Tongue (tissue), 2 donors: ENCODE results near the gene IGSF21. TPM values are rescaled to one million over a fixed set of nuclear protein-coding genes. Genes with fewer than 3 reads are reported as not detected.

ENCODE experiments used
- DNase-seq: peaks from one replicate; pipeline ENCODE4 v3.0.0-alpha.2; 2015
- total RNA-seq: library from RNA; depleted of rRNA; stranded (reverse); fragments of >200 nt; gene quantifications from one replicate; pipeline ENCODE4 v1.2.3, GENCODE V29; 2014

Gene IGSF21
- not detected for total RNA-seq

DNA sequence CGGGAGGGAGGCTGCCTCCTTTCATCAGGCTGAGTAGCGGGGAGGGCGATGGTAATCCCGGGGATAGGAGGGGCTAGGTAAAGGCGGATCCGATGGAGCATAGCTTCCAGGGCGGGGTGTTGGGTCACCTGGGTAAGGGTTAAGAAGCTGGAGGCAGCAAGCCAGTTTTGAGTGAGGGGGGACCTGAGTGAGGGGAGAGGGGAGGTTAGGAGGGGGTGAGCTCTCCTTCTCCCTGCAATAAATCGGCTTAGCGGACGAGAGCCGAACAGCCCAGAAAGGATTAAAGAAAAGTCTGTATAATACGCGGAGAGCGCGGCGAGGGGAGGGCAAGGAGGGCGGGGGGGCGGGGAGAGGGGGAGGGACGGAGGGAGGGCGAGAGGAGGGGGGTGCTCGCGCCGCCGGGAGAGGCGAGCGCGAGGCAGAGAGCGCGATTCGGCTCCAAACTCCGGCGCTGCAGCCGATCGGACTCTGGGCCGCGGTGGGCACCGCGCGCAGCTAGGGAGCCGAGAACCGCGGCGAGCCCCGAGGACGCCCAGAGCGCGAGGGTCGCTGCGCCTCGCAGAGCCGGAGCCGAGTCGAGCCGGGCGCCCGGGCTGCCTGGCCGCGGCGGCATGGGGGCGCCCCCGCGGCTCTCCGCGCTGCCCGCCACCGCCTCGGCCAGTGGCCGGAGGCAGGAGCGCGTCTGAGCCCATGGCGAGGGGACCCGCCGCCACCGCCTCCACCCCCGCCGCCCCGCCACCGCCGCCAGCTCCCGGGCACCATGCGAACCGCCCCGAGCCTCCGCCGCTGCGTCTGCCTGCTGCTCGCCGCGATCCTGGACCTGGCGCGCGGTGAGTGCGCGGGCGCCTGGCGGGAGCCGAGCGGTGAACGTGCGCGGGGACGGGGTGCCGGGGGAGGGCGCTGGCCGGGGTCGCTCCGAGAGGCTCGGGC lies at the start of gene IGSF21:
Gene IGSF21, plus strand, starts transcription at position 430 of the 930 bp plus-strand sequence. Its CDS starts 331 bp downstream, at position 761.
- peak; percentile 20 for DNase-seq

DNA sequence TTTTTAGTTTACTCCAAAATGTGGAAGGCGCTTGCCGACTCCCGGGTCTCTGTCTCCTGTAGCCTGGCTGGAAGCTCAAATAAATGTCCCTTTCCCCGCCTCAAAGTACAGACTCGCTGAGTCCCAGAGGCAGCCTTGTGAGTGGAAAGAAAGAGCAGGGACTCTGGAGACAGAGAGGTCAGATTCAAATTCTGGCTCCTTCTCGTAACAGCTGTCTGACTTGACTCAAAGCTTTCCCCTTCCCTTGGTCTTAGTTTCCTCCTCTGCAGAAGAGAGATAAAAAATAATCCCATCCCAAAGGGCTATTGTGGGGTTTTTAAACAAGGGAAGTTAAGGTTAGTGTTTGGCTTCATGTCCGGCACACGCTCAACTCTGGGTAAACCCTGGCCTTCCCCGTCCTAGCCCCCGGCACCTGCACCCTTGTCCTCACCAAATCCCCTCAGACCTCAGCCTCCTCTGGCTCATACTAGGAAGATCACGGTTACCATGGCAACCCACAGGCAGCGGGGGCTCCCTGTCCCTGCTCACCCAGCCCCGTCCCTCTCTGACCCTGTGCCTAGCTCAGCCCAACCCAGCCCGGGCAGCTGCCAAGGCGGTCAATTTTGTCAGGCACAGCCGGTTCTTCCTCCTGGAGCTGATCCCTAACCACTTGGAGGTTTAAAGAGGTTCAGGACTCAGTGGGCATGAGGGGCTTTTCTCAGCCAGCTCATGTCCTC lies 49.2 kb upstream of the IGSF21 start:
- DNase-seq: peak; percentile 30

- DNase-seq: peak; percentile 13
Measured at GRCh38 chr1:18058981-18059605, 48.5 kb upstream of the IGSF21 start.

- DNase-seq: no peak
Measured at GRCh38 chr1:18060366-18060765, 47.2 kb upstream of the IGSF21 start.

GRCh38 chr1:18062185-18062584 lies 45.4 kb upstream of the IGSF21 start:
- DNase-seq: peak; percentile 19

GRCh38 chr1:18064534-18064933 lies 43.1 kb upstream of the IGSF21 start:
- no peak for DNase-seq

DNA sequence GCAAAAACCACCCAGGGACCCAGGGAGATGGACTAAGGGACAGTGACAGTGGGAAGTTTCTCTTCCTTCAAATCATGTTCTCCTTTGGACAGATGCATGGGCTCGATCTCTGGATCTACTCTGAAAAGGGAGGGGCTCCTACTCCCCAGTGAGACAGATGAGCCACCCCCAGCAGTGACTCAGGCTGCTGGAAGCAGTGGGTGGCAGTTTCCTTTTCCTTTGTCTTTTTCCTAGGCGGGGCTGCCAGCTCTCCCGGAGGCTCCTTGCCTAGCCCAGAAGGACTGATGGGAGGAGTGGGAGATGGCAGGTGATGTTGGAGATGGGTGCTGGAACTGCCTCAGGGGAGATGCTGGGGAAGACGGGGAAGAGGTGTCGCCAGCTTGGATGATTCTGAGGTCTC lies 41.0 kb upstream of the IGSF21 start:
- no peak for DNase-seq

- DNase-seq: no peak
Measured at GRCh38 chr1:18069903-18070302, 37.7 kb upstream of the IGSF21 start.

DNA sequence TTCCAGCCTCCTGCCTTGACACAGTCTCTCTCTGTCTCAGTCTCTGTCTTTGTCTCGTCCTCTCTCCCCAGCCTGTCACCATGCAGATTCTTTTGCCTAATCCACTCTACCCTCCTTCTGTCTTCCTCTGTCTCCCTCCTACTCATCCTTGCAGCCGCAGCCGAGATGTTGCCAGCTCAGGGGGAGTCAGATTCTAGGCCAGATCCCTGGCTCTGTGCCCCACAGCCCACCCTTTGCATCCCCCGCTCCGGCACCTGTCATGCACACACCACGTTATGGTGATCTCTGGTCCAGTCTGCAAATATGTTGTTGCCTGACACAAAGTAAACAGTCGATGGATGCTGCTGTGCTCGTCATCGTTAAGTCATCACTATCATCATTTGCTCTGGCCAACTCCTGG lies 35.5 kb upstream of the IGSF21 start:
- DNase-seq: peak; percentile 2

DNA sequence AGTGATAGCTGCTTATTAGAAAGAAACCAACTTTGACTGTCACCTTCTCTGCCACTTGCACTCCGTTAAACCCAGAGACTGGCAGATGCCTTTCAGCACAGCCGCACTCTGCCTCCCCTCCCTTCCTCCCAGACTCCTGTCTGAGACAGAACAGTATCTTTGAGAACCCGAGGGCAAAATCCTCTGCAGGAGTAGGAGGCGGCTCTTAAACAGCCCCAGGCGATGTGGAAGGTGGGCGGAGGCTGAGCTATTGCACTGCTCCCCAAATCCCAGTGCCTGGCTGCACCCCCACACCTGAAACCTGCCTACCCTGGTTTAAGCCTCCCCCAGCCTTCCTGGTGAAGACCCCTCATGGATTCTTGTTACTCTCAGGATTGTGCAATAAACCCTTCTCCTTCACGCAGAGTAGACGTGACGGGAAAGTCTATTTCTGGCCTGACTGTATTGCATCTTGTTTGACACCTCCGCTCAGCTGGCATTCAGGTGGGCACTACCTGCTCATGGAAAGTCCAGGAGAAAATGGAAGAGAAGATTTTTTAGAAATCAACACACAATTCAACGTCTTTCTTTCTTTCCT lies 34.4 kb upstream of the IGSF21 start:
- no peak for DNase-seq

DNA sequence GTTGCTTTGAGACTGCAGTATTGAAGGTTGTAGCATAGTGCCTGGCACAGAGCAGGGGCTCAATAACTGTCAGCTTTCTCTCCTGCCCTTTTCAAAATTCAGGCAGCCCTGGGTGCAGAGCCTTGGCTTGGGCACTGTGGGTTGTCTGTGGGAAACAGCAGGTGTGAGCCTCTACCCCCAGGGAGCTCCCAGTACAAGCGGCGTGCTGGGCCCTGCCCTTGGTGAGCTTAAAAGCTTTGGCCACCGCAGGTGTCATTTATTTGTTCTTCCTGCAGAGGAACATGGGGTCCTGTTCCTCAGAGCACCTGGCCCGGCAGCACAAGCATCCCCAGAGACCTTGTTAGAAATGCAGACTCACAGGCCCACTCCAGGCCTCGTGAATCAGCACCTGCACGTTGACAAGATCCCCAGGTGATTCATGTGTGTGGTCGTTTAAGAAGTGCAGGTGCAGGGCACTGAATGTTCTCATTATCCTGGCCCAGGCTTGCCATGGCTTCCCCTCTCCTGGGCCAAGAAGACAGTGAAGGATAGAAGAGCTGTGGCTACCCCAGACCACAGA lies 29.9 kb upstream of the IGSF21 start:
- DNase-seq: no peak

DNA sequence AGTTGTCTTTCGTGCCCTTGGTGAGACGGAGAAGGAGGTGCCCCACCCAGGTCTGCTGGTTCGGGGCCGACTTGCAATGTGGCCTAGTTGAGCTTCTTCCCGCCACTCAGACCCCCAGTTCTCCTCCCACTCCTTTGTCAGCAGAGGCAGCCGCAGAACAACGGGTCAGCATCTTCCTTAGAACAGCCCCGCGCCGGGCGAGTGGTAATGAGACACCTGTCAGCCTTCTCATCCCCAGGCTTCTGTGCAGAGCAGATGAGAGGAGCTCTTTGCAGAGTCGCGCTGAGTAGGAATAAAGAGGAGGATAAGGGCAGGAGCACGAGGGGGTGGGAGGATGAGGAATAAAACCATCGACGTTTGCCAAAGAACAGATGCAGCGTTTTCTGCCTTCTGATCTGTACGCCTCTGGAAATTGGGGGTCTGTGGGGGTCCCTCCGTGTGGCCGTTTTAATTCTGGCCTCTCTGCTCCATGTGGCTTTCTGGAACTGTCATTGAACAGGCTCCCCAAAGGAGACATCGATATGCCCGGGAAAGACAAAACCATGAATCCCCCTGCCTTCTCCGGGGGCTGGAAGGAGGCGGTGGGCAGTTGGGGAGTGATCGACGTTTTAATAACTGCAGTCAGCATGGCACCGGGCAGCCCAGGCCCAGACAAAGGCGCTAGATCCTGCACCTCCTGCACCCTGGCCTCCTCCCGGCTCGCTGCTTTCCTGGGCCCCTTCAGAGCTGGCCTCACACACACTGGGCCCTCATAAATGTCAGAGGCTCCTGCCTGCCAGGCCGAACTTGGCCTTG lies 27.5 kb upstream of the IGSF21 start:
- peak; percentile 5 for DNase-seq

DNA sequence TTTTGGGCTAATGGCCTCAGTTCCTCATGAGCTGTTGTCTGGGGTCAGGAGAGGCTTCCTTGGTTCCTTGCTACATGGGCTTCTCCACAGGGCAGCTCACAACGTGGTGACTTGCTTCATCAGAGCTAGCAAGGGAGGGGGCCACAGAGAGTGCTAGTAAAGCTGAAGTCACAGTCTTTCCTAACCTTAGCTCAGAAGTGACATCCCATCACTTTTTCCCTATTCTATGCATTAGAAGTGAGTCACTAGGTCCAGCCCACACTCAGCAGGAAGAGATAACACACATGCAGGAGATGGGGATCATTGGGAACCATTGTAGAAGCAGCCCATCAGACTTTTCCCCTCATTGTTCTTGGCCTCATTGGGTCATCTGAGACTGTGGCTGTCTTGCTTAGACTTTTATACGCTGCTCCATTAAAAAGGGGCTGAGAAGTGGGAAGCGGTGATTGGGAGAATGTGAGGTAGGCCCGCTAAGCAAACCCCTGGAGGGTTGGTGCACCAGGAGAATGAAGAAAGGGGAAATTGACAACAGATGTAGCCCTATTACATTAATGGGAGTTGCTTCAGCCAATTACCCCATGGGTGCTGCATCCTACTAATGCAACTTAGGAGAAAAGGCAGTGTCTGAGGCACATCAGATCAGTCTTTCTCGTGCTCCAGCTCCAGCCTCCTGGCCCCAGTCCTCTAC lies 22.1 kb upstream of the IGSF21 start:
- DNase-seq: no peak

GRCh38 chr1:18088077-18088594 lies 19.5 kb upstream of the IGSF21 start:
- no peak for DNase-seq

GRCh38 chr1:18089488-18089887 lies 18.1 kb upstream of the IGSF21 start:
- no peak for DNase-seq

DNA sequence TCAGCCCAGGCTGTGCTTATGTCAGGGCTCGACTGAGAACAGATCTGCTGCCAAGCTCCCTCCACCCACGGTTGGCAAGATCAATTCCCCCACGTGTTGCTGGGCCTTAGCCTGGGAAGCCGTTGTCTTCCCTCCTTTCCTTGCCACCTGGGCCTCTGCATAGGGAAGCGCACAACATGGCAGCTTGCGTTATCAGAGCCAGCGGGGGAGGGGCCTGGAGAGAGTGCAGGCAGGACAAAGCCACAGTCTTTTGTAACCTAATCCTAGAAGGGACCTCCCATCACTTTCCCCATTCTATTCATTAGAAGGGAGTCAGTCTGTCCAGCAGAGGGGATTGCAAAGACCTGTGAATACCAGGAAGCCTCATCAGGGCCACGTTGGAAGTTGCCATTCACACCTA lies 17.0 kb upstream of the IGSF21 start:
- DNase-seq: no peak

DNA sequence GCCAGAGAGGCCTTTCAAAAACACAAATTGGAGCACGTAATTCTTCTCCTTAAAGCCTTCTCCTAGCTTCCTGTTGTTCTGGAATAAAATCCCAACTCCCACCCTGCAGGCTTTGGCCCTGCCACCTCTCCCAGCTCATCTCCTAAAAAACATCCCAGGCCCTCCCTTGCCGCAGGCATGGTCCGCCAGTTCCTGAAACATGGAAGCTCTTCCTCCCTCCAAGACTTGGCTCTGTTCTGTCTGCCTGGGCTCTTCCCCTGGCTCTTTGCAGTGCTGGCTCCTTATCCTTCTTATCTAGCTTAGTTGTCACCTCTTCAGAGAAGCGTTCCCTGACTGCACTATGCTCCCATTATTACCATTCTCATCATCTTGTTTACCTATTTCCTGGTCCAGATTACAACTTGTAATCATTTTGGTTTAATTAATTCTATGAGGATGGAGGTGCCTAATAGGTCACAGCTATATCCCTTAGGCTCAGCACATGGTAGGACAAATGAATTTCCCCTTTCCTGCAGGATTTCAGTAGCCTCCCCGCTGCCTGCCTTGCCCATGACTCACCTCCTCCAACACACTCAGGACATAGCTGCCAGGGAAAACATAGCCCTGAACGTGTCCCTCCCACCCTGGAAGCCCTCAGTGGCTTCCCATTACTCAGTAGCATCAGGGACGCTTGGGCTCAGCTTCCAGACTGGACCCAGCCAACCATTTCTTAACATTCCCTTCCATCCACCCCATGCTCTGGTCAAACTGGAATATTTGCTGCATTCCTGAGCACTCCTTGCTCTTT lies 15.7 kb upstream of the IGSF21 start:
- DNase-seq: no peak

GRCh38 chr1:18093193-18093592 lies 14.4 kb upstream of the IGSF21 start:
- no peak for DNase-seq

DNA sequence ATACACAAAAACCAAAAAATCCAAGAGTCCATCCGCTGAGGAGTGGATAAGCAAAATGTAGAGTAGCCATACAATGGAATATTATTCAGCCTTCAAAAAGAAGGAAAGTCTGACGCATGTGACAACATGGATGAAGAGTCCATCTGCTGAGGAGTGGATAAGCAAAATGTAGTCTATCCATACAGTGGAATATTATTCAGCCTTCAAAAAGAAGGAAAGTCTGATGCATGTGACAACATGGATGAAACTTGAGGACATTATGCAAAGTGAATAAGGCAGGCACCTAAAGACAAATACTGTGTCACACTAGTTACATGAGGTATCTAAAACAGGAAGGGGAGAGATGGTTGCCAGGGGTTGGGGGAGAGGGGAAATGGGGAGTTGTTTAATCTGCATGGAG lies 14.0 kb upstream of the IGSF21 start:
- DNase-seq: no peak

- no peak for DNase-seq
Measured at GRCh38 chr1:18094096-18094495, 13.5 kb upstream of the IGSF21 start.
